Neural cell (in vitro differentiated cells): ENCODE results near the gene PEX7.

Source experiments
- CTCF ChIP-seq: fragments of 450-650 bp; IDR thresholded peaks from 2 replicates; pipeline ENCODE4 v1.5.1; 2014; ENCODE audit warnings: antibody characterized with exemption, mild to moderate bottlenecking, moderate library complexity; ENCODE audit not compliant: poor library complexity, severe bottlenecking
- POLR2AphosphoS5 ChIP-seq: IDR thresholded peaks from 2 replicates; pipeline ENCODE4 v1.6.1; 2012

GRCh38 chr6:136816656-136817055 is 5.7 kb upstream of the PEX7 start:
- TF ChIP-seq CTCF (no peak), POLR2AphosphoS5 (no peak)
